Measurements from ENCODE around the gene ZNF438.
"Not testable (repeated sequence)": the region's sequence is repeated elsewhere in the genome, so short reads cannot be mapped to it uniquely, and the experiment has no call there.

The ZNF438 gene

GRCh38 chr10:31041011-31041410 lies 9.3 kb upstream of the ZNF438 start:
- DNase-seq, result no peak

GRCh38 chr10:31039006-31039405 lies 7.3 kb upstream of the ZNF438 start:
- DNase-seq, result not testable (repeated sequence)

GRCh38 chr10:31037749-31038148 lies 6.1 kb upstream of the ZNF438 start:
- DNase-seq, result no peak

- no peak for DNase-seq
Observed at GRCh38 chr10:31036209-31036608, 4.5 kb upstream of the ZNF438 start.

- DNase-seq, result no peak
Observed at GRCh38 chr10:31035266-31035798, 3.7 kb upstream of the ZNF438 start.

GRCh38 chr10:31034098-31034909 lies 2.6 kb upstream of the ZNF438 start:
- no peak for DNase-seq

- peak; percentile 49 for DNase-seq
Observed at GRCh38 chr10:31033147-31033546, 1.5 kb upstream of the ZNF438 start.

GRCh38 chr10:31032258-31033132 lies 830 bp upstream of the ZNF438 start:
- DNase-seq, result peak; percentile 98

GRCh38 chr10:31031205-31031557 lies 484 bp downstream of the ZNF438 start:
- DNase-seq, result no peak

- DNase-seq, result no peak
Observed at GRCh38 chr10:31030800-31031199, 865 bp downstream of the ZNF438 start.

- DNase-seq, result no peak
Observed at GRCh38 chr10:31030260-31030659, 1.4 kb downstream of the ZNF438 start.

GRCh38 chr10:31028081-31028480 lies 3.6 kb downstream of the ZNF438 start:
- no peak for DNase-seq

GRCh38 chr10:31026279-31026678 lies 5.4 kb downstream of the ZNF438 start:
- not testable (repeated sequence) for DNase-seq

- no peak for DNase-seq
Observed at GRCh38 chr10:31025142-31025541, 6.5 kb downstream of the ZNF438 start.

GRCh38 chr10:31023558-31023957 lies 8.1 kb downstream of the ZNF438 start:
- no peak for DNase-seq

GRCh38 chr10:31020209-31020608 lies 11.5 kb downstream of the ZNF438 start:
- no peak for DNase-seq

- DNase-seq, result no peak
Observed at GRCh38 chr10:31018962-31019361, 12.7 kb downstream of the ZNF438 start.

- no peak for DNase-seq
Observed at GRCh38 chr10:31018356-31018750, 13.3 kb downstream of the ZNF438 start.

GRCh38 chr10:31017534-31018355 lies 13.9 kb downstream of the ZNF438 start:
- DNase-seq, result no peak

GRCh38 chr10:31014161-31014875 lies 17.3 kb downstream of the ZNF438 start:
- DNase-seq, result no peak

- DNase-seq, result no peak
Observed at GRCh38 chr10:31013331-31013730, 18.3 kb downstream of the ZNF438 start.

GRCh38 chr10:31011665-31012022 lies 20.0 kb downstream of the ZNF438 start:
- DNase-seq, result no peak

Measured in right hindlimb (tissue), 1 donor.